GOT3 (cell line): ENCODE measurements around the gene GABRD.

Source experiments
- DNase-seq: peaks from one replicate; lab custom pipeline; 2025; ENCODE audit warnings: mixed read lengths; lab: John Stamatoyannopoulos, UW

Gene GABRD

DNA sequence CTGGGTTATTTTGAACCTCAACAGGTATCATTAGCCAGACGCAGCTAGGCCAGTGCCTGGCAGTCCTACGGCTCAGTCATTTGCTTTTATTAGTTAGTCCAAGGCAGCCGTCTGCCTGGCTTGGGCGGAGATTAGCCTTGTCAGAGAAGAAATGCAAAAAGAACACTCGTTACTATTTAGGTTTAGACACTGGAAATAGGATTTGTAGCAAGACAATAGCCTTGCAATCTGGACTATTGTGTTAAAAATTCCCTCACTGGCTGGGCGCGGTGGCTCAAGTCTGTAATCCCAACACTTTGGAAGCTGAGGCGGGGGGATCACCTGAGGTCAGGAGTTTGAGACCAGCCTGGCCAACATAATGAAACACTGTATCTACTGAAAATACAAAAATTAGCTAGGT is 20.1 kb downstream of the GABRD start:
- DNase-seq = no peak

DNA sequence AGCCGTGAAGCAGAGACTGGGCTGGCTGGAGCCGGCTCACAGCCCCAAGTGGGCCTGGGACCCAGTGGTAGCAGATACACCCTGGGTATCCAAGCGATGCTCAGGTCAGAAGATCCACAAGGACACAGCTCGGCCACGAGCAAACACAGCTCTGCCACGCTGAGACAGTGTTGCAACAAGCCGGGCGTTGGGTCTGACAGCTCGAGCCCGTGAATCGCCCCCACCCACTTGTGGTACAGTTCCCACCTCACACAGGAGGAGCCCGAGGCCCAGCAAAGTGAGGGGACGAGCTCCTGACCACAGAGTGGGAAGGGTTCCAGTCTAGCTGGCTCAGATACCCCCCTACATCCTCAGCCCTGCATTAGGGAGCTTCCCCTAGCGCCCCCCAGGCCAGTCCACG is 22.2 kb downstream of the GABRD start:
- DNase-seq = no peak

DNA sequence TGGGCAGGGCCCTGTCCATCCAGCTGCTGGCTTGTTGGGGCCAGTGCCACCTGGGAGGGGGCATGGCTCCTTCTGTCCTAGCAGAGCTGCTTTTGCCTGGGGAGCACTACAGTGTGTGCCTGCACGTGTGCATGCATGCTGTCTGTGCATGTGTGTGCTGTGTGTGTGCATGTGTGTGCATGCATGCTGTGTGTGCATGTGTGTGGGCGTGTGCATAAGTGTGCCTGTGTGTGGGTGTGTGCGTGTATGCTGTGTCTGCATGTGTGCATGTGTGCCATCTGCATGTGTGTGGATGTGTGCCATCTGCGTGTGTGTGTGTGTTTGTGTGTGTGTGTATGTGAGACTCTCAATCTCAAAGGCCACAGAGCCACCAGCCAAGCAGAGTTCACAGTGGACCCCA is 22.7 kb downstream of the GABRD start:
- DNase-seq = no peak

DNA sequence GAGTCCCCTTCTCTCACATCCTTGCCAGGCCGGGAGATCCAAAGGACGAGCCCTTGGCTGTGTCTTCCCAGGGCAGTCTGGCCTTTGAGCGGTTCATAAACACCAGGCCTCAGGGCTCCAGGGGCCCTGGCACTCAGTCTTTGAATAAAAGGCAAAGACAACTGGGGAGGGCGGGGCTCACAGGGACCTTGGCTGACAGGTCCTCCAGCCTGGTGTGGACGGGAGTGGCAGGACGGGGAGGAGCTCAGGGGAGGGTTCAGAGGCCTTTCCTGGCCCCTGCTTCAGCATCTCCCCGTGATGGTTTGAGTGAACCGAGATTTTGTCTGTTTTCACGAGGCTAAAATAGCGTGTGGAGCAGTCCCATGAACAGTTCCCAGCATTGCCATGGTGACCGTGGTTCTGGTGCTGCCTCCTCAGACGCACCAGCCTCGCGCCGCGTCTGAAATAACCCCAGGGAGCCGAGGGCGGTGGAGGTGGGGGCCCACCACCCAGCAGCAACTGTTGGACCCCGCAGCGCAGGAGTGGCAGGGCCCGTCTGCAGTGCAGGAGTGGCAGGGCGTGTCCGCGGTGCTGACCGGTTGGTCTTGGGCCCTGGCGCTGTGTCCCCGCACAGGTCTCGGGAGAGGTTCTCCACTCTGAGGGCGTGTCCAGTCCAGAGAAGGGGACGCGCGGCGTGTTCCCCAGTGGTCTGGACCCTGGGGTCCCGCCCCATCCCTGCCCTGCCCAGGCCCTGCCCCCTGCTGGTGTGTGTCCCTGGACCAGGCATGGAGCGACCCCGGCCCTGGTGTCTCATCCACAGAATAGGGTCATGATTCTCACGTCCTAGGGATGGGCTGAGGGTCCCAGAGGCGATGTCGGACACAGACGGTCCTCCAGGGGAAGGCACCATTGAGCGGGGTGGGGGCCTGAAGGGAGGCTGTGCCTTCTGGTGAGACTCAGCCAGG is 24.0 kb downstream of the GABRD start:
- DNase-seq = no peak

DNA sequence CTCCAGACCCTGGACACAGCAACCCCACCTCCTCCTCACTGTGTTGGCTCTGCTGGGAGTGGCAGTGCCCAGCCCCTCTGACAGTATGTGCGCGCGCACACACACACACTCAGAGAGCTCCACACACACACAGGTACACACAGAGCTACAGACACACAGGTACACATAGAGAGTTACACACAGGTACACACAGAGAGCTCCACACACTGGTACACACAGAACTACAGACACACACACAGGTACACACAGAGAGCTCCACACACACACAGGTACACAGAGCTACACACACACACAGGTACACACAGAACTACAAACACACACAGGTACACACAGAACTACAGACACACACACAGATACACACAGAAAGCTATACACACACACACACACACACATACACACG is 24.7 kb downstream of the GABRD start:
- DNase-seq = no peak

DNA sequence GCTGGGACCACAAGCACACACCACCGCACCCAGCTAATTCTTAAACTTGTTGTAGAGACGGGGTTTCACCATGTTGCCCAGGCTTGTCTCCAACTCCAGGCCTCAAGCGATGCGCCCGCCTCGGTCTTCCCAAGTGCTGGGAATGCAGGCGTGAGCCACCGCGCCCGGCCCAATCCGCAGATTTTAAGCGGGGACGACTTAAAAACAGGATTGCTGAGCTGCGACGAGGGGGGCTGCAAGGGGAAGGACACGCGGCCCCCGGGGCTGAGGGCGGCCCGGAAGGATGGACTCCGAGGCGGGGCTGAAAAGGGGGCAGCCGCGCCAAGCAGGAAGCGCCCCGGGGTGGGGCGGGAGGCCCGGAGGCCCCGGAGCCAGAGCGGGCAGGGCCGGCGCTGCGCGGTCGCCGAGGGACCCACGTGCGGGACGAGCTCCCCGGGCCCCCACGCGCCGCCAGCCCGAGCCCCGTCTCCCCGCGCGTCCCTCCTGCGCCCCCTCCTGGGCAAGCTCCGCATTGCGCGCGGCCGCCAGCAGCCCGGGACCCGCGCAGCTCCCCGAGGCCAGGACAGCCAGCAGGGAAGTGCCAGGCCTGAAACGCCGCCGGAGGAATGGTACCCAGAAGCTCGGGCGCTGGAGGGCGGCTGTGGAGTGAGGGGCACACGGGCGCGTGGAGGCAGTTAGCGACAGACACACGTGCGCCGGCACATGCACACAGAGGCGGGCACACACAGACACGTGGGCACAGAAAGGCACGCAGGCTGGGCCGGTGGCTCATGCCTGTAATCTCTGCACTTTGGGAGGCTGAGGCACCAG is 25.6 kb downstream of the GABRD start:
- DNase-seq = no peak

DNA sequence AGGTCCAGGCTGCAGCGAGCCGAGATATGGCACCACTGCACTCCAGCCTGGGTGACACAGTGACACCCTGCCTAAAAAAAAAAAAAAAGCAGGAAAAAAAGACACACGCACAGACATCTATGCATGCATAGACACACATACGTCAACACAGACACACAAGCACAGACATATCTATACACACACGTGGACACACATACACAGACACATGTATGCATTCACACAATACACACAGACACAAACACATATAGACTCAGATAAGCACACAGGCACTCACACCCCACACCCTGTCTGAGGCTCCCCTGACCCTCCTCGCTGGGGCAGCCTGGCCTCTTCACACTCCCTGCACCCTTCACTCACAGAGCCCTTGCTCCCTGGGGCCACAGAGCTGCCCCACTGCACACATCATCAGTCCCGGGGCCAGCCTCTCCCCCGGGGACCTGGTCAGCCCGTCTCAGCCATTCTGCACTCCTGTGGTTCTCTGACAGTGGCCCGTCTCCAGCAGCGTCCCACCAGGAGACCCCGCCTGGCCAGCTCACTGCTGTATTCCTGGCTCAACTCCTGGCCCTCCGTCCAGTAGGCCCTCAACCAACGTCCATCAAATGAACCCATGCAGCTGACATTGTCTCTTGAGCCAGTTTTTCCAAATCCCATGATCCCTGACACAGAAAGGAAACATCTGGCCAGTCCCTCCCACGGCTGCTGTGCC is 26.5 kb downstream of the GABRD start:
- DNase-seq = no peak

DNA sequence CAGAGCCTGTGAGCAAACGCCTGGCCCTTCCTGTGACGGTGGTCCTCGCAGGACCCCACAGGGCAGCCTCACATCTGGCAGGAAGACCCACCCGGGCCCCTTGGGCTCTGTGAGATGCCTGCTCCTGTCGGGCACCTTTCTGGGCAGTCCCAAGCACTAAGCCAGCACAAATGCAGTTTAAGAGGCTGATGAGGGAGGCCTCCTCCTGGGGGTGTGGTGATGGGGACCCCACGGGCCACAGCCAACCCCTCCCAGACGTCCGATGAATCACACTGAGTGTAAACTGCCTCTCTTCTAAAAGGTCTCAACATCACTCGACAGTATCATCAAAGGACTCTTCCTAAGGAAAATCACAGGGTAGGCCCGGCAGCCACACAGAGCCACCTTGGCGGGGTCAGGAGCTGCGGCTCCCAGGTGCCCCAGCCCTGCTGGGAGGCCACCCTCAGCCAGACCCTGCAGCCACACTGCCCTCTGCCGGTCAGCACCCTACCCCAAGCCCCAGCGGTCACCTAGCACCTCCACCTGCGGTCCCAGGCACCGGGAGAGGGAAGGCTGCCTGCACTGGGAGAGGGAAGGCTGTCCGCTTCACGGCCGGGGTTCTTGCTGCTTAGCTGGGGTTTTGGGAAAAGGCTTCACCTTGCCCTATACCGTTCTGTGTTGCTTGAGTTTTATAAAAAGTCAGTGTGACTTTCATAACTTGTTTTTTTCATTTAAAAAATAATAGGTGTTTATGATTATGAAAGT is 27.2 kb downstream of the GABRD start:
- DNase-seq = no peak

DNA sequence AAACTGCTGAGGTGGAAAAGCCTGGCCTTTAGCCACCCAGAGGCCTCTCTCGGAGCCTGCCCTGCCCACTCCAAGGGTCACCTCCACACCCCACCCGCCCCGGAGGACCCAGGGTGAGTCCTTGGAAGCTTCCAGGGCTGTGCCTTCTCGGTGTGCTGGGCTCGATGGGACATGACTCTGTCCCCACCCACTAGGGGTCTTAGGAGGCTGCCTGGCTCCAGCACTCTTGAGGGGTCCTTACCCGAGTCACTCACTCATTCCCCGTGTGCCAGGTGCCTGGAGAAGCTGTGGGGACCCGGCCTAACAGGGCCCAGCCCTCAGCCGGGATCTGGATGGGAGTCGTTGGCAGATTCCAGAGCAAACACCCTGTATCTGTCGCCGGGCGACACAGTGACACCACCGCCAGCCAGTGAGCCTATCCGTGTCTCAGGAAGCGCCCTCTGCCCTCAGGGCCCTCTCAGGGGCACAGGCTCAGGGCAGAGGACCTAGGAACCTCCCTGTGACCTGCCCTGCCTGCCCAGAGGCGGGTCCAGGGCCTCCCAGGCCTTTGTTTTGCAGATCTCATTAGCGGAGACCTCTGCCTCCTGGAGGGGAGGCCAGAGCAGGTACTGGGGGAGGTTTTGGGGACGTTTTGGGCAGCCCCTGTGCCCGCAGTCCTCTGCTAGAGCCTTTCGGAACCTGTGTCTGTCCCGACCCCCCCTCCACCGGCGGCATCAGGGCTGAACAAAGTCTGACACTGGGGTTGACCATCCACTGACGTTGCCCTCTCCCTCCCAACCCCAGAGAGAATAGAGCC is 28.0 kb downstream of the GABRD start:
- no peak for DNase-seq

DNA sequence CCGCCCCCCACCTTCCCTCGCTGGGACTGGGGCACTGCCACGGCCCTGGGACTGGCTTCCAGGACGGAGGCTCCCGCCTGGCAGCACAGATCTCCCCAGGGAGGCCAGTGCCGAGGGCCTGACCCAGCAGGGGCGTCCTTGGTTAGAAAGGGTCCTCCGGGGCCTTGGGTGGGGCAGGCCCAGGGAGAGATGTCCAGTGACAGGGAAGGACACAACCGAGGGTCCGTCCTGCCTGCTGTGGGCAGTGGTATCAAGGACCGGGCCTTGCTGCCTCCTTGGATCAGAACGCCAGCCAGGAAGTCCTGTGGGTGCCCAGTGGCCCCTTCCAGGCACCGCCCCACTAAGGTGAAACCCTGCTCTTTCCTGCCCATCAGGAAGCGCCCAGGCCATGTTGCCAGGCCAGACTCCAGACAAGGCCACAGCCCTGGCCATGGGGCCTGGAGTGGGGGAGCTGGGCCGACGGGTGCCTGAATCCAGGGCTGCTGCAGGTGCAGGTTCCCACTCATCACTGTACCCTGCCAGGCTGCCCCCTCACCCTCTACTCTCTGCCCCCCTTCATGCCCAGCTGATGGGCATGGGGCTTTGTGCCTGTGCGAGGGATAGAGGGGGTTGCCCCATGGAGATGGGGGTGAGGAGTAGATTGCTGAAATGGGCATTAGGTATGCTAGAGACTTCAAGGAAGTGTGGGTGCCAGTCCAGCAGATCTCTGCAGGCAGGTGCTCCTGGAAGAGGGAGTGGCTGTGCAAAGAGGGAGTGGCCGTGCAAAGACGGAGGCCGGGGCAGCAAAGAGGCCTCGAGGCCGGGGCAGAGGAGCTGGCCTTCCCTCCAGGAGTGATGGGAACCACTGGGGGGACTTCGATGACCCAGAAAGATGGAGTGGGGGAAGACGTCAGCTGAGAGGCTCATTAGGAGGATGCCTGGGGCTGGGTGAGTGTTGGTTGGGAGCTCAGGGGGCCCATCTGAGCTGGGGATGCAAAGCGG is 28.9 kb downstream of the GABRD start:
- no peak for DNase-seq

DNA sequence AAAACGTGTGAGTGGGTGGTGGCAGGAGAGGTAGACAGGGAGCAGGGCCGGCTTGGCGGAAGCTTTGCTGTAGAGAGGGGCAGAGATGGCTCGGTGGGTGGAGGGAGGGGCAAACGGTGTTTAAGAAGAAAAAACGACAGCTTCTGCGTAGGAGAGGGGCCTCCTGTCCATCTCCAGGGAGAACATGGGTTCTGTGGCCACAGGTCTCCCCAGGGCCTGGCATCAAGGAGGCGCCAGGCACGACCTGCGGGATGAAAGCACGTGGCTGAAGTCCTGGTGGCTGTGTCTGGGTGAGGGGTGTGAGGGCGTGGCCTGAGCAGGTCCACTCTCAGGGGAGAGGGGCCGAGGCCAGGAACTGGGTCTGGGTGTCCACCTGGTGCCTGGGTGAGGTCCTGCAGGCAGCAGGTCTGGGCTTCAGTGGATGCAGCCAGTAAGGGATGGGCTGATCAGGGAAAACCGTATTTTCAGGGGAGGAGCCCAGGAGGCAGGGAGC is 30.1 kb downstream of the GABRD start:
- no peak for DNase-seq

DNA sequence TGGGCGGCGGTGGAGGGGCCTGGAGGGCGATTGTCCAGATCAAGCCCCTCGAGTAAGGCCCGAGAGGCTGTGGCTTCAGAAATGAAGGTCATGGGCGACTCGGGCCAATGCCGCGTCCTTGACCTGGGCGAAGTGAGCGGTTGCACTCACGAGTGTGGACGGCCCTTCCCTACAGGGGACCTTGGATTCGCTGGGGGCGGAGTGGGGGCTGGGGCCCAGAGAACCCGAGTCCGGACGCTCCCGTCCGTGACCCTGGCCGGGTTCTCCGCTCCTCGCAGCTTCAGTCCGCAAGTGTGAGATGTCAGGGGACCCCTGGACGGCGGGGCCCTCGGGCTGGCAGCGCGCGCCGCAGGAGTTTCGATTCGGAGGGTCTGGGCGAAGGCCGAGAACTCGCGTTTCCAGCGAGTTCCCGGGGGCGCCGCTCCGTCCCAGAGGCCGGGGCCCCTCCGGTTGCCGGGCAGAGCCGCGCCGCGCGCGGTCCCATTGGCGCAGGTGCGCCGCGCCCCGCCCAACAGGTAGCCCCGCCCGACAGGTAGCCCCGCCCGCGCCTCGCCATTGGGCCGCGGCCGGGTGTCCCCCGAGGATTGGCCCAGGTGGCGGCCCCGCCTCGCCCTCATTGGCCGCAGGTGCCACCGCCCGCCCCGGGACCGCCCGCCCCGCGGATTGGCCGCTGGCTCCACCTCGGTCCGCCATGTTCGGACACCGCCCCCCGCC is 30.7 kb downstream of the GABRD start, which contains the start of gene PRKCZ:
PRKCZ (plus strand) TSS at position 694 of the 714 bp plus-strand sequence. CDS start 220 bp downstream, outside the sequence.
- DNase-seq = no peak

DNA sequence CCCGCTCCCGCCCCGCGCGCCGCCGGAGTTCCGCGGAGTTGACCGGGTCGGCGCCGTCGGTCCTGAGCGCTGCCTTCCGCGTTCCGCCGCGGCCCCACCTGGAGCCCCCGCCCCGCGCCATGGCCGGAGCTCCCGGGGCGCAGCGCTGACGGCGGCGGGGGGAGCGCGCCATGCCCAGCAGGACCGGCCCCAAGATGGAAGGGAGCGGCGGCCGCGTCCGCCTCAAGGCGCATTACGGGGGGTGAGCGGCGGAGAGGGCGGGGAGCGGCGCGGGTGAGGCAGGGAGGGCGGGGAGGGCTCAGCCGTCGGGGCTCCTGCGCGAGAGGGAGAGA is 31.3 kb downstream of the GABRD start:
- no peak for DNase-seq

DNA sequence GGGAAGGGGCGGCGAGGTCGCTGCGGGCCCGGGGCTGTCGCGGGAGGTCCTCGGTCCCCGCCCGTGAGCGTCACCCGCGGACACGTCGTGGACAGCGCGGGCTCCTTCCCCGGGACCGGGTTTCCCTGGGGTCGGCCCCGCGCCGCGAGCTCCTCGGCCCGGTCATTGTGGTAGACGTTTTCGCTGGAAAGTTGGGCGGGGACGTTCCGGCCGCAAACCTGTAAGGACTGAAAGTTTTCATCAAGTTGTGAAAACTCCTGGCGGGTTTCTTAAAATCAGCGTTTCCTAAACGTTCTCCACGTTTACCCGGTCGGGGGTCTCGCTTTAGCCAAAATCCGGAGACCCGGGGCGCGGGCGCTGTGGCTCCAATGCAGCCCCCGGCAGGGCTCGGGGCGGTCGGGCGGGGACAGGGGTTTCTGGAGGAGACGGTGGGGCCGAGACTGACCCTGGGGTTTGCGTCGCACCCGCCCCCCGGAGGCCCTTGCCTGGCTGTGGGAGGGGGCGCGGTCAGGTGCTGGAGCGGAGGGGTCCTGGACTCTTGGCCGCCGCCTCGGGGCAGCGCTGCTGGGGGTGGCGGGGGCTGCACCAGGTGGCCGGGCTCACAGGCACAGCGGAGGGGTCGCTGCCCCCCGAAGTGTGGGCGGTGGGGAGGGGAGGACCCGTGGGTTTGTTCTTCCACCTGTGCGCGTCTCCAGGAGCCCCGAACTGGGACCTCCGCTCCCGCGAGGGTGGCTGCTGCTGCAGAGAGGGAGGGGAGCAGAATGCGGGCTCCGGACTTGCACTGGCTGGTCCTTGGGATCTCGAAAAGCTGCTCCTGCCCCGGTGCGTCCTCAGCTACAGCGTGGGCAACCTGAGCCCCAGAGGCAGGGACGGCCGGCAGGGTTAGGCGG is 31.9 kb downstream of the GABRD start:
- no peak for DNase-seq

DNA sequence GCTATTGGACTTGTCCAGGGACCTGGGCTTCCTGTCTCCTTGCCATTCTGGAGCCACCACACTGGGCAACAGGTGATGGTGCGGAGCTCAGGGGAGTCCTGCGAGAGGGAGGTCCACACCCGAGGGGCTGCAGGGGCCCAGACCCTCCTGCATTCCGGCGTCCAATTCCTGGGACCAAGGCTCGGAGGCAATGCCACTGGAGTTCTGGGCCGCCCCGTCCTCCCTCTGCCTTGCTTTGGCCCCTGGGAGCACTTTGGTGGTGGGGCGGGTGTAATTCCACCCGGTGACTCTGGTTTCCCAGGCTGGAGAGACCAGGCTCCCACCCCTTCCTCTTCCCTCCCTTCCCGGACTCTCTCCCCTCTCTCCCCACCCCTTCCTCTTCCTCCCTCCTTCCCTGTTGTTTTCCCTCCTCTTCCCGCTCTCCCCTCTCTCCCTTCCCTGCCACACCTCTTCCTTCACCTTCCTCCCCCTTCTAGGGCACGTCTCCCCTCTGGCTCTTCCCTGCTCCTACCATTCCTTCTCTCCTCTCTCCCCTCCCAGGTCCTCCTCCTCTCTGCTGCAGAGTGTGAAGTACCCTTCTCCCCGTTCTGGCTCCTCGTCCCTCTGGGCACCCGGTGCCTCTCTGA is 33.0 kb downstream of the GABRD start:
- no peak for DNase-seq

DNA sequence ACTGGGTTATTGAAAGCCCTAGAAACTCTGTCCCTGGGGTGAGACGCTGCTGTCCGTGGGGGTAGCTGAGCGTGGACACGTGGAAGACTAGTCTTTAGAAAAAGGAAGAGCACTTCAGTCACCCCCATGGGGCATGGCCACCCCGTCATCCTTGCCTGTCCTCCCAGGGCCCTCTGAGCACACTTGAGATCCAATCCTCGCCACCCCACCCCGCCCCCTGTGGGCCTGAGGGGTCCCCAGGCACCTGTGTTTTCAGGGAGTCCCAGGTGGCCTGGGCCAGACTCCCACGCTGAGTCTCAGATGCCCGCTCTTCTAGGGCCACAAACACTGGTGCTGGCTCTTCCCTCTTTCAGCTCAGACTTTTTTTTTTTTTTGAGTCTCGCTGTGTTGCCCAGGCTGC is 33.6 kb downstream of the GABRD start:
- DNase-seq = no peak

DNA sequence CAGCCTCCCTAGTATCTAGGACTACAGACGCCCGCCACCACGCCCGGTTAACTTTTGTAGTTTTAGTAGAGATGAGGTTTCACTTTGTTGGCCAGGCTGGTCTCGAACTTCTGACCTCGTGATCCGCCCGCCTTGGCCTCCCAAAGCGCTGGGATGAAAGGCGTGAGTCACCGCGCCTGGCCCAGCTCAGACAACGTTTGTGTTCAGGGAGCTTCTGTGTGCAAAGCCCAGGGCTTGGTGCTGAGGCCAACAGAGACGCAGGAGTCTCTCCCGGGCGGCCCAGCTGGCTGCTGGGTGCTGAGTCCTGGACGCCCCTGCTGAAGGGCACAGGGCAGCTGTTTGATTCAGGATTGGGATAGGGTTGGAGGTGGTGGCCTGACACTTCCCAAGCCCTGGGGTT is 34.1 kb downstream of the GABRD start:
- DNase-seq = no peak
